Activated CD8-positive, alpha-beta memory T cell treated with anti-CD3 and anti-CD28 coated beads, Interleukin-2, amount 50 U/mL, for 1 hour (primary cell): ENCODE data around the gene NAA35.
"Not testable (repeated sequence)": the region's sequence is repeated elsewhere in the genome, so short reads cannot be mapped to it uniquely, and the experiment has no call there.

ENCODE experiments used
- DNase-seq: peaks from one replicate; pipeline ENCODE4 v3.0.0-alpha.2; 2020; ENCODE audit errors: extremely low read depth

Gene NAA35

GRCh38 chr9:85940832-85941621 is at the start of gene NAA35:
Gene NAA35, plus strand, starts transcription at chr9:85941146. Its CDS starts 1,014 bp downstream, at chr9:85942160.
- peak; percentile 97 for DNase-seq

- DNase-seq = no peak
These were observed 48.5 kb upstream of the NAA35 start for GRCh38 chr9:85892401-85892800.

- DNase-seq = no peak
These were observed 45.3 kb upstream of the NAA35 start for GRCh38 chr9:85895685-85896084.

- no peak for DNase-seq
These were observed 43.1 kb upstream of the NAA35 start for GRCh38 chr9:85897848-85898247.

- no peak for DNase-seq
These were observed 42.6 kb upstream of the NAA35 start for GRCh38 chr9:85898332-85898731.

- no peak for DNase-seq
These were observed 41.6 kb upstream of the NAA35 start for GRCh38 chr9:85899388-85899787.

- DNase-seq = no peak
These were observed 40.3 kb upstream of the NAA35 start for GRCh38 chr9:85900504-85901201.

- no peak for DNase-seq
These were observed 36.0 kb upstream of the NAA35 start for GRCh38 chr9:85904975-85905374.

- no peak for DNase-seq
These were observed 35.0 kb upstream of the NAA35 start for GRCh38 chr9:85905957-85906356.

GRCh38 chr9:85909390-85909789 is 31.6 kb upstream of the NAA35 start:
- DNase-seq = no peak

- no peak for DNase-seq
These were observed 26.8 kb upstream of the NAA35 start for GRCh38 chr9:85914108-85914507.

- DNase-seq = no peak
These were observed 23.2 kb upstream of the NAA35 start for GRCh38 chr9:85917756-85918155.

GRCh38 chr9:85925493-85925892 is 15.5 kb upstream of the NAA35 start:
- DNase-seq = no peak

- no peak for DNase-seq
These were observed 13.9 kb upstream of the NAA35 start for GRCh38 chr9:85927076-85927475.

- DNase-seq = no peak
These were observed 9.5 kb upstream of the NAA35 start for GRCh38 chr9:85931495-85931894.

- not testable (repeated sequence) for DNase-seq
These were observed 5.0 kb upstream of the NAA35 start for GRCh38 chr9:85935950-85936349.

- DNase-seq = no peak
These were observed 593 bp upstream of the NAA35 start for GRCh38 chr9:85940275-85940831.

- DNase-seq = no peak
These were observed 635 bp downstream of the NAA35 start for GRCh38 chr9:85941622-85941940.

- no peak for DNase-seq
These were observed 1.3 kb downstream of the NAA35 start for GRCh38 chr9:85941966-85942912.

GRCh38 chr9:85942913-85943709 is 2.2 kb downstream of the NAA35 start:
- no peak for DNase-seq

GRCh38 chr9:85943757-85944430 is 2.9 kb downstream of the NAA35 start:
- no peak for DNase-seq
